Left lobe of liver (tissue), 2 donors: ENCODE data around the gene ATP2B2. TPM values are rescaled to one million over a fixed set of nuclear protein-coding genes. Genes with fewer than 3 reads are reported as not detected.

Experiments used
- ATAC-seq: fragments of 200-7000 bp; cut with Tn5 transposase; one replicate; pipeline ENCODE4 v1.9.1; 2020; ENCODE audit warnings: mild to moderate bottlenecking, moderate library complexity
- DNase-seq: peaks from one replicate; pipeline ENCODE4 v3.0.0-alpha.2; 2020; ENCODE audit warnings: low spot score
- total RNA-seq: library from RNA; stranded (reverse); gene quantifications from one replicate; pipeline ENCODE4 v1.2.1, GENCODE V29; 2021
- donor health status: DM: no; HTN: no; CAD: no; lungs with moderate emphysema.
- donor health status: DM: no; HTN: yes; CAD: no.

The ATP2B2 gene
- total RNA-seq, 1 donor from 2014 or later = 37.9 TPM

- no peak for ATAC-seq
- no peak for DNase-seq
Measured at GRCh38 chr3:10373686-10374261, 131.6 kb downstream of the ATP2B2 start.

GRCh38 chr3:10371789-10372188 is 133.6 kb downstream of the ATP2B2 start:
- DNase-seq (no peak), ATAC-seq (no peak)

- DNase-seq (no peak), ATAC-seq (peak; percentile 39)
Measured at GRCh38 chr3:10371167-10371566, 134.2 kb downstream of the ATP2B2 start.

DNA sequence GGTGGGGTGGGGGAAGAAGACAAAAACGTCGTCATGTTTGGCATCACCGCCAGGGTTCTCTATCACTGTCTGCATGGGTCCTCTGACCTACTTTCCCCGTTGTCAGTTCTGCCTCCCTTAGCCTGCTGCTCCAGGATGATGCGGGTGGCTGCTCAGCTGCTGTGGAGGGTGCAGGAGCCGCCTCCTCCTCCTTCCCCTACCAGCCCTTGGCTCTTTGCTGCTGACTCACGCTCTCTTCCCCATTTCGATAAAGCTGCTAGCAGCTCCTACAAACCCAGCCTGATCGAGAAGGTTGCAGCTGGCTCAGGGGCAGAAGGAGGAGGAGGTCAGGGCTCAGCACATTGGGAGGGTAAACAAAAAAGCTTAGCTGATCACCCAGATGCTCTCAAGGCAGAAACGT is 135.0 kb downstream of the ATP2B2 start:
- ATAC-seq (no peak), DNase-seq (no peak)

DNA sequence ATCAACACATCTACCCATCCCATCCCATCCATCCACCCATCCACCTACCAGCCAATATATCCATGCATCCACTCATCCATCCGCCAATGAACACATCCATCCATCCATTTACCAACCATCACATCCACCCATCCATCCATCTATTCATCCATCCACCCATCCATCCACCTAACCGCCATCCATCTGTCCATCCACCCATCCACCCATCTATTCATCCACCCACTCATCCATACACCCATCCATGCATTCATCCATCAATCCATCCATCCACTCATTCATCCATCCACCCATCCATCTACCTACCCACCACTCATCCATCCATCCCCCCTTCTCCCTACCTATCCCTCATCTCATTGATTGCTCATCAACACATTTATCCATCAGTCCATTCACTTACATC is 136.9 kb downstream of the ATP2B2 start:
- DNase-seq (no peak), ATAC-seq (no peak)

GRCh38 chr3:10367506-10367905 is 137.9 kb downstream of the ATP2B2 start:
- no peak for ATAC-seq

DNA sequence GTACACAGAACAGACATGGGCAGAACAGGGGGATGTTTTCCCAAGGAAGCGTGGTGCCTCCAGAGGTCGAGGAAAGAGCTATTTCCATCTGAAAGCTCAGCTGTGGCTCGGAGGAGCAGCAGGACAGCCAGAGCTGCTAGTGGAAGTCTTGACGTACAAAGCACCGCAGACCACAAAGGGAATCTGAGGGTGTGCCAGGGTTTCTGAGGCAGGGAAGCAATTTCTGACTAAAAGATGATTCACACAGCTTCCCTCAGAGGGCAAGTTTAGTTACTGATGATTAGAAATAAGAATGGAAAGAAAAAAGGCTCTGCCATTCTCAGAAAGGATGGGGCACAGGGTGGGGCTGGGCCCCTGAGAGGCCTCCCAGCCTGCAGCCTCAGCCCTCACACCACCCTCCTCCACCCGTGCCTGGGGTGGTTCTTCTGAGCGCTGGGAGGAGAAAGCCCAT is 138.7 kb downstream of the ATP2B2 start:
- no peak for DNase-seq
- no peak for ATAC-seq

More at GRCh38 chr3:10367506-10367905, 137.9 kb downstream of the ATP2B2 start:
- DNase-seq = no peak

- DNase-seq (no peak), ATAC-seq (no peak)
Measured at GRCh38 chr3:10365791-10366190, 139.6 kb downstream of the ATP2B2 start.

DNA sequence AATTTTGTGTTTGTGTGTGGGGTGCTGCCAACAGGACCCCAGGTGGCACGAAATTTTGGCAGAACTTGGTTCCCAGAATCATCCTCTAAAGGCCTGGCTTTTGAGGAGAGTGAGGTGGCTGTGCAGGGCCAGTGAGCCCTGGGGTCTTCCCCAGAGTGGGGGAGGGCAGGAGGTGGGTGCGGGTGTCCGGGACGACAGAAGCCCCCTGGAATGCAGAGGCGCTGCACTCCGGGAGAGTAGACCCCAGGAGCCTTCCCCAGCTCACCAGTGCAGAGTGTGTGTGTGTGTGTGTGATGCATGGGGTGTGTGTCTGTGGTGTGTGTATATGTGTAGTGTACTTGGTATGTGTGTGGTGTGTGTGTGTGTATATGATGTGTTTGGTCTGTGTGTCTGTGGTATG is 140.1 kb downstream of the ATP2B2 start:
- no peak for DNase-seq
- ATAC-seq = no peak

GRCh38 chr3:10364806-10365205 is 140.6 kb downstream of the ATP2B2 start:
- DNase-seq = no peak
- no peak for ATAC-seq

DNA sequence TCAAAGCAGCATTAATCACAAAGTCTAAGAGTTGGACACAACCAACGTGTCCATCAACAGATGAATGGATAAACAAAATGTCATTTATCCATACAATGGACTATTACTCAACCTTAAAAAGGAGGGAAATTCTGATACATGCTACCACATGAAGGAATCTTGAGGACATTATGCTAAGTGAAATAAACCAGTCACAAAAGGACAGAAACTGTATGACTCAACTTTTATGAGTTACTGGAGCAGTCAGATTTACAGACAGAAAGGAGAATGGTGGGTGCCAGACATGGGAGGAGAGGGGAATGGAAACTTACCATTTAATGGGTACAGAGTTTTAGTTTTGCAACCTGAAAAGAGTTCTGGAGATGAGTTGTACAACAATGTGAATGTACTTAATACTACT is 141.5 kb downstream of the ATP2B2 start:
- DNase-seq (no peak), ATAC-seq (no peak)

DNA sequence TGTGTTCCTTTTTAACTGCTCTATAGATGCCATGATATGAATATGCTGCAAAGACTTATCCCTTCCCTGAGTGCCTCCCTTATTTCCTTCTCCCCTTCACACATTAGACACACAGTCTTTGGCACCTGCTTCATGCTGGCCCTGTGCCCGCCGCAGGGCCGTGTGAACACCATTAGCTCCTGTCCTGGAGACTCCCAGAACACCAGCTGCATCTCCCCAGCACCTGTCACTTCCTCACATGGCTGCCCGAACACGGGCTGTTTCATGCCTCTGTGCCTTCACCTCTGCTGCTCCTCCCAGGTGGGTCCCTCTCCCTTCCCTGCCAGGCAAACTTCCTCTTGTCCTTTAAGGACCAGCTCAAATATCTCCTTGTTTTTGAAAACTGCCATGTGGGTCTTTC is 144.0 kb downstream of the ATP2B2 start:
- ATAC-seq (no peak), DNase-seq (no peak)

GRCh38 chr3:10360478-10360877 is 144.9 kb downstream of the ATP2B2 start:
- ATAC-seq = no peak
- no peak for DNase-seq

GRCh38 chr3:10359761-10360161 is 145.6 kb downstream of the ATP2B2 start:
- ATAC-seq = no peak

DNA sequence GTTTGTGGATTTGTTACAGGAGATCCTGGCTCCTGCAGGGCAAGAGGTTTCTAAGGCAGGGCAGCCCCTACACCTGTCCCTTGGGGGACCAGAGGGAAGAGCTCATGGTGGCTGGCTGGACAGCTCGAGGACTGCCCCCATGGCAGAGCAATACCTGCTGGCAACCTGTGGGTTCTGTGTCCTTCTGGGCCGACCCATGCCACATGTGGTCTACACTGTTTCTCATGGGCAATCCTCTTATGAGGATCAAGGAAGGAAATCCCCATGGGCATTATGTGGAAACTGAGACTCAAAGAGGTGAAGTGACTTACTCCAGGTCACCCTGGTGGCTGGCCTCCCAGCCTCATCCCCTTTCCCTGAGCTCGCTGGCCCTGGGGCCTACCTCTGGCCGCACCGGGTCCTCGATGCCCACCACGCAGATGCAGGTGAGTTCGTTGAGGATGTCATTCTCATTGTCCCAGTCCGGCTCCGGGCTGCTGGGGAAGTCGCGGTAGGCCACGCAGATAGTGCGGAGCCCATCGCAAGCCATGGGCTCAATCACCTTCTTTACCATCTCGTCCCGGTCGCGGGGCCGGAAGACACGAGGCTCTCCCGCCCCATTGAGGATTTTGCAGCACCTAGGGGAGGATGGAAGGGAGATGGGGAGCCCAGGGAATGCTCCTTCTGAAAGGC is 146.9 kb downstream of the ATP2B2 start:
- no peak for DNase-seq
- ATAC-seq = no peak

More at GRCh38 chr3:10359761-10360161, 145.6 kb downstream of the ATP2B2 start:
- DNase-seq = no peak

DNA sequence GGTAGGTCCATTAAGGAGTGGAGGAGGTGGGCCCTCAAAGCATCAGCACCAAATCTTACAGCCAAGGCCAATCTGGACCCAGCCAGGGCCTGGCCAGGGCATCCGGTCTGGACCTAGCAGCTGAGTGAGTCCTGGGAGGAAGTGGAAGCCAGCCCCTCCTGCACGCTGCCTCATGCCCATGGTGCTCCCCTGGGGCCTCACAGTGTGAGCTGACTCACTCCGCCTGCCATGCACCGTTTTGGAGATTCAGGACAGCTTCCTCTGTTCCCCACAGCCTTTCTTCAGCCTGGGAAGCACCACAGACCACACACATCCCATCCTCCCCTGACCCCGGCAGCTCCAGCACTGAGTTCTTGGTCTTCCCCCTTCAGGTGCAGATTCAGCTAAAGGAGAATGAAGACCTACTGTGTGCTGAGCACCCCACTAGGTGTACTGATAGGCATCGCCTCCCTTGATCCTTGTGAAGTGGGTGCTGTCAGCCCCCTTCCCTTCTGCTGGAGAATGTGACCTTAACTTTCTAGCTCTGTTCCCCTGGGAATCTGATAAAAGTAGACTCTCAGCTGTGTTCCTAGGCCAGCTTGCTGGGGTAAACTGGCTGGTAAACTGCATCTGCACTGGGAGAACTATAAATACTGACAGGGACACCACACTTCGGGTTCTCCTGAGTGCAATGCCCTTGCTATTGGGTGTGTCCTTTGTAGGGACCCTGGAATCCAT is 147.6 kb downstream of the ATP2B2 start:
- ATAC-seq = no peak

GRCh38 chr3:10357095-10357494 is 148.3 kb downstream of the ATP2B2 start:
- no peak for DNase-seq
- no peak for ATAC-seq

More for the DNA sequence above, 147.6 kb downstream of the ATP2B2 start:
- DNase-seq = no peak

- DNase-seq (no peak), ATAC-seq (no peak)
Measured at GRCh38 chr3:10356461-10356981, 148.9 kb downstream of the ATP2B2 start.

- ATAC-seq (no peak), DNase-seq (no peak)
Measured at GRCh38 chr3:10354361-10355015, 150.9 kb downstream of the ATP2B2 start.

- ATAC-seq = no peak
- DNase-seq = no peak
Measured at GRCh38 chr3:10353661-10354360, 151.6 kb downstream of the ATP2B2 start.

- no peak for DNase-seq
- ATAC-seq = no peak
Measured at GRCh38 chr3:10353160-10353559, 152.2 kb downstream of the ATP2B2 start.
